OCI-LY7 (cell line): Measurements from ENCODE around the gene C5orf15. TPM values are rescaled to one million over a fixed set of nuclear protein-coding genes. Genes with fewer than 3 reads are reported as not detected.

Experiments
- BruUV-seq: library from RNA; stranded (reverse); fragments of 400-500 nt; replicated peaks from 2 replicates; lab custom pipeline; 2021; lab: Mats Ljungman, UMichigan
- CTCF ChIA-PET: fragments of 300-600 bp; sonication (Branson Sonifier 250); formaldehyde crosslinking; loops from one replicate; lab custom pipeline; 2022; ENCODE audit warnings: antibody characterized with exemption; ENCODE audit not compliant: unreplicated experiment; lab: Charles Lee
- POLR2A ChIA-PET: fragments of 300-600 bp; sonication (Branson Sonifier 250); formaldehyde crosslinking; loops from one replicate; lab custom pipeline; 2022; ENCODE audit warnings: antibody characterized with exemption; lab: Charles Lee
- DNase-seq: peaks from one replicate; pipeline ENCODE4 v3.0.0-alpha.2; 2015; ENCODE audit warnings: low spot score
- H2AFZ ChIP-seq: fragments of 200-600 bp; sonication (generic), shearing (Covaris generic); 2 replicates; pipeline ENCODE4 v1.6.1; 2014; ENCODE audit warnings: mild to moderate bottlenecking, antibody characterized with exemption, low read length, moderate library complexity
- H3K27ac ChIP-seq: fragments of 200-600 bp; sonication (generic); 2 replicates; pipeline ENCODE4 v1.5.1; 2014; ENCODE audit warnings: mixed run types, low read depth, mild to moderate bottlenecking, moderate library complexity, low read length, inconsistent platforms; ENCODE audit not compliant: poor library complexity, severe bottlenecking
- H3K36me3 ChIP-seq: fragments of 200-600 bp; sonication (generic); 2 replicates; pipeline ENCODE4 v1.6.1; 2014; ENCODE audit warnings: mild to moderate bottlenecking, antibody characterized with exemption, low read length, moderate library complexity, mixed read lengths; ENCODE audit not compliant: insufficient read depth
- H3K4me1 ChIP-seq: fragments of 200-600 bp; sonication (generic); 2 replicates; pipeline ENCODE4 v1.5.1; 2014; ENCODE audit warnings: mild to moderate bottlenecking, low read length; ENCODE audit not compliant: insufficient read depth, poor library complexity, severe bottlenecking
- H3K4me2 ChIP-seq: fragments of 200-600 bp; sonication (generic); 2 replicates; pipeline ENCODE4 v1.6.1; 2014; ENCODE audit warnings: mild to moderate bottlenecking, low read length
- H3K4me3 ChIP-seq: fragments of 200-600 bp; sonication (generic); 2 replicates; pipeline ENCODE4 v1.5.1; 2014; ENCODE audit warnings: mild to moderate bottlenecking, low read depth, low read length; ENCODE audit not compliant: poor library complexity, severe bottlenecking
- H3K79me2 ChIP-seq: fragments of 200-600 bp; sonication (generic); 2 replicates; pipeline ENCODE4 v1.6.1; 2016; ENCODE audit warnings: low read depth, mild to moderate bottlenecking, low read length, moderate library complexity, mixed read lengths; ENCODE audit not compliant: insufficient read depth
- H3K9me2 ChIP-seq: fragments of 200-600 bp; sonication (generic); 2 replicates; pipeline ENCODE4 v1.6.1; 2016; ENCODE audit warnings: mild to moderate bottlenecking, low read length, mixed read lengths; ENCODE audit not compliant: insufficient read depth
- H3K9me3 ChIP-seq: fragments of 200-600 bp; sonication (generic); 2 replicates; pipeline ENCODE4 v1.6.1; 2014; ENCODE audit warnings: mild to moderate bottlenecking, mixed run types, low read length, mixed read lengths
- H4K20me1 ChIP-seq: fragments of 200-600 bp; sonication (generic); 2 replicates; pipeline ENCODE4 v1.6.1; 2014; ENCODE audit warnings: mild to moderate bottlenecking, antibody characterized with exemption, low read length, moderate library complexity, mixed read lengths; ENCODE audit not compliant: insufficient read depth
- CTCF ChIP-seq: fragments of 200-600 bp; sonication (generic); conservative IDR thresholded peaks from 2 replicates; pipeline ENCODE4 v1.5.1; 2014; ENCODE audit warnings: mild to moderate bottlenecking, antibody characterized with exemption, low read length, moderate library complexity, mixed read lengths
- EZH2phosphoT487 ChIP-seq: fragments of 200-600 bp; sonication (generic); IDR thresholded peaks from 2 replicates; pipeline ENCODE4 v1.6.1; 2018; ENCODE audit warnings: low read depth, borderline replicate concordance, mild to moderate bottlenecking, mixed run types, antibody characterized with exemption, low read length, moderate library complexity, mixed read lengths
- intact Hi-C: fragments of 100-400 bp; cut with micrococcal nuclease; formaldehyde crosslinking; loops from one replicate; pipeline ENCODE4 v1.10.0; 2022; ENCODE audit not compliant: unreplicated experiment
- total RNA-seq, 2 experiments: library from RNA; depleted of rRNA in 1 of 2; stranded (reverse); fragments of >200 nt in 1 of 2; shearing (Covaris generic) in 1 of 2; gene quantifications; 2 replicates each; pipeline ENCODE4 v1.2.3, GENCODE V29; 2014 to 2022

C5orf15 gene
- total RNA-seq, 2 experiments from 2014 or later, result 32.2 to 46.4 TPM

GRCh38 chr5:134005417-134006061 is 37.1 kb upstream of the C5orf15 start:
- H3K4me3 ChIP-seq, result peak overlapping the region; percentile 83

GRCh38 chr5:134004626-134005416 is 36.4 kb upstream of the C5orf15 start, which contains the start of gene VDAC1:
Gene VDAC1, minus strand, starts transcription at chr5:134004975. Its CDS starts 11,963 bp downstream, at chr5:133993012.
- TF ChIP-seq CTCF (no peak), EZH2phosphoT487 (no peak)
- Histone ChIP-seq H3K9me2 (no peaks in the 10 kb centered on the region), H3K4me1 (peaks cover 27% of the 10 kb centered on the region), H3K36me3 (peaks cover 38% of the 10 kb centered on the region), H4K20me1 (no peaks in the 10 kb centered on the region), H3K4me3 (peak within 1 kb of the TSS; percentile 83), H3K9me3 (no peaks in the 10 kb centered on the region), H2AFZ (peak within 1 kb of the TSS; percentile 90), H3K79me2 (peaks cover 41% of the 10 kb centered on the region), H3K4me2 (peak within 1 kb of the TSS; percentile 89), H3K27ac (peak within 1 kb of the TSS; percentile 66)
- intact Hi-C loops, result no loop called here
- no TSS peak for BruUV-seq
- CTCF ChIA-PET, result interaction anchor here (0.6 to 1.2 kb wide), 2 partner anchors 10 to 229 kb away, joined by 3 to 4 read pairs; no protein-coding TSS in a partner anchor
- peak; percentile 82 for DNase-seq
- POLR2A ChIA-PET, result interaction anchor here (0.6 to 3.1 kb wide), 4 partner anchors 12 to 687 kb away, joined by 3 to 24 read pairs (median 3); no protein-coding TSS in a partner anchor

More at GRCh38 chr5:134005417-134006061, 37.1 kb upstream of the C5orf15 start:
- H3K79me2 ChIP-seq, result peaks cover 34% of the 10 kb centered on the region
- H3K9me3 ChIP-seq, result no peaks in the 10 kb centered on the region
- H3K4me2 ChIP-seq, result peak overlapping the region; percentile 63
- BruUV-seq, result TSS peak; percentile 69
- H3K36me3 ChIP-seq, result peaks cover 31% of the 10 kb centered on the region
- POLR2A ChIA-PET, result interaction anchor here (0.6 to 0.7 kb wide), 2 partner anchors 38 to 371 kb away, joined by 3 read pairs; no protein-coding TSS in a partner anchor
- no peaks in the 10 kb centered on the region for H3K9me2 ChIP-seq
- DNase-seq, result no peak
- H2AFZ ChIP-seq, result peak overlapping the region; percentile 90
- intact Hi-C loops, result no loop called here
- H4K20me1 ChIP-seq, result no peaks in the 10 kb centered on the region
- peaks cover 22% of the 10 kb centered on the region for H3K4me1 ChIP-seq
- H3K27ac ChIP-seq, result no peak overlapping the region
- CTCF ChIA-PET, result interaction anchor here (0.6 kb wide), 1 partner anchor 228 kb away, joined by 3 read pairs; no protein-coding TSS in a partner anchor
- no peak for TF ChIP-seq CTCF
- no peak for TF ChIP-seq EZH2phosphoT487
